HCT116 (cell line): Measurements from ENCODE around the gene PLEKHG1. TPM values are rescaled to one million over a fixed set of nuclear protein-coding genes. Genes with fewer than 3 reads are reported as not detected.

Source experiments
- ATAC-seq: fragments of 200-7000 bp; cut with Tn5 transposase; 2 replicates; pipeline ENCODE4 v1.9.1; 2020; ENCODE audit warnings: mild to moderate bottlenecking, moderate library complexity
- BruUV-seq: library from RNA; stranded (reverse); fragments of 400-500 nt; replicated peaks from 2 replicates; lab custom pipeline; 2021; lab: Mats Ljungman, UMichigan
- CTCF ChIA-PET: fragments of 300-600 bp; sonication (Branson Sonifier 250); formaldehyde crosslinking; loops from one replicate; lab custom pipeline; 2021; ENCODE audit warnings: antibody characterized with exemption; lab: Charles Lee
- POLR2A ChIA-PET: fragments of 300-600, 350-600 bp; sonication (Branson Sonifier 250); formaldehyde crosslinking; loops from one replicate; lab custom pipeline; 2021; ENCODE audit warnings: antibody characterized with exemption; lab: Charles Lee
- RAD21 ChIA-PET, 2 experiments: fragments of 300-600 bp; sonication (Branson Sonifier 250); formaldehyde crosslinking; loops; one replicate each; lab custom pipeline; 2023; ENCODE audit warnings: low total read pairs in 2 of 2; ENCODE audit not compliant: uncharacterized antibody in 2 of 2, unreplicated experiment in 2 of 2, low non-redundant PET in 1 of 2; lab: Charles Lee
- DNase-seq: peaks from one replicate; pipeline ENCODE4 v3.0.0-alpha.2; 2010; ENCODE audit warnings: low read depth, low spot score
- H2AFZ ChIP-seq: fragments of 200-600 bp; shearing (Covaris generic), sonication (generic); 2 replicates; pipeline ENCODE4 v1.6.1; 2017; ENCODE audit warnings: low read depth, mixed run types, mixed read lengths, antibody characterized with exemption, low read length; ENCODE audit not compliant: poor library complexity, severe bottlenecking
- H3K27ac ChIP-seq: 2 replicates; pipeline ENCODE4 v1.5.1; 2012; ENCODE audit warnings: low read depth, low read length
- H3K27me3 ChIP-seq: fragments of 200-600 bp; sonication (generic); 2 replicates; pipeline ENCODE4 v1.6.1; 2016; ENCODE audit warnings: mixed run types, low read length, mixed read lengths; ENCODE audit not compliant: insufficient read depth
- H3K36me3 ChIP-seq, 2 experiments: fragments of 200-500 bp in 1 of 2; fragments of 200-600 bp in 1 of 2; sonication (Bioruptor generic) in 1 of 2; sonication (generic) in 1 of 2; 2 replicates each; pipeline versions ENCODE4 v1.5.1 to v1.6.1; 2014 to 2016; ENCODE audit warnings: low read length in 2 of 2, inconsistent platforms in 1 of 2, mixed read lengths in 1 of 2, mixed run types in 1 of 2; ENCODE audit not compliant: insufficient read depth in 2 of 2, control insufficient read depth in 1 of 2
- H3K4me1 ChIP-seq, 2 experiments: fragments of 200-600 bp in 1 of 2; sonication (generic) in 1 of 2; 2 replicates each; pipeline versions ENCODE4 v1.5.1 to v1.6.1; 2012 to 2017; ENCODE audit warnings: low read length in 2 of 2, inconsistent platforms in 1 of 2, mild to moderate bottlenecking in 1 of 2, mixed read lengths in 1 of 2, mixed run types in 1 of 2, moderate library complexity in 1 of 2; ENCODE audit not compliant: insufficient read depth in 2 of 2, control insufficient read depth in 1 of 2
- H3K4me2 ChIP-seq: fragments of 200-600 bp; sonication (generic); 2 replicates; pipeline ENCODE4 v1.6.1; 2017; ENCODE audit warnings: mixed run types, low read length, mixed read lengths
- H3K4me3 ChIP-seq, 2 experiments: fragments of 200-600 bp in 1 of 2; sonication (generic) in 1 of 2; replicated peaks in 1 of 2; 2 replicates each; pipeline ENCODE4 v1.5.1; 2011 to 2016; ENCODE audit warnings: low read length in 2 of 2, control low read depth in 1 of 2, low read depth in 1 of 2, mild to moderate bottlenecking in 1 of 2, mixed read lengths in 1 of 2, mixed run types in 1 of 2
- H3K79me2 ChIP-seq: fragments of 200-600 bp; sonication (generic); 2 replicates; pipeline ENCODE4 v1.6.1; 2017; ENCODE audit warnings: mild to moderate bottlenecking, mixed run types, low read length, moderate library complexity, mixed read lengths; ENCODE audit not compliant: insufficient read depth
- H3K9ac ChIP-seq: fragments of 200-600 bp; sonication (generic); 2 replicates; pipeline ENCODE4 v1.6.1; 2016; ENCODE audit warnings: low read length, mixed read lengths
- H3K9me2 ChIP-seq: fragments of 200-600 bp; sonication (generic), shearing (Covaris generic); 2 replicates; pipeline ENCODE4 v1.6.1; 2017; ENCODE audit warnings: mixed run types, mild to moderate bottlenecking, moderate library complexity; ENCODE audit not compliant: insufficient read depth
- H3K9me3 ChIP-seq, 2 experiments: fragments of 200-500 bp in 1 of 2; fragments of 200-600 bp in 1 of 2; sonication (Bioruptor generic) in 1 of 2; sonication (generic) in 1 of 2; 2 replicates each; pipeline ENCODE4 v1.6.1; 2014 to 2017; ENCODE audit warnings: low read length in 2 of 2, mixed read lengths in 2 of 2, inconsistent platforms in 1 of 2, low read depth in 1 of 2, mild to moderate bottlenecking in 1 of 2, mixed run types in 1 of 2, moderate library complexity in 1 of 2; ENCODE audit not compliant: control insufficient read depth in 1 of 2, insufficient read depth in 1 of 2
- H4K20me1 ChIP-seq: fragments of 200-600 bp; sonication (generic), shearing (Covaris generic); 2 replicates; pipeline ENCODE4 v1.6.1; 2017; ENCODE audit warnings: mixed run types, mild to moderate bottlenecking, moderate library complexity; ENCODE audit not compliant: insufficient read depth
- CBX3 ChIP-seq: IDR thresholded peaks from 2 replicates; pipeline ENCODE4 v1.6.1; 2012; ENCODE audit warnings: low read depth
- CEBPB ChIP-seq: IDR thresholded peaks from 2 replicates; pipeline ENCODE4 v1.6.1; 2012; ENCODE audit warnings: low read depth
- EGR1 ChIP-seq: IDR thresholded peaks from 2 replicates; pipeline ENCODE4 v1.6.1; 2012; ENCODE audit warnings: low read depth
- ELF1 ChIP-seq: IDR thresholded peaks from 2 replicates; pipeline ENCODE4 v1.6.1; 2012; ENCODE audit warnings: low read depth, borderline replicate concordance
- EZH2phosphoT487 ChIP-seq: fragments of 200-600 bp; IDR thresholded peaks from 2 replicates; pipeline ENCODE4 v1.6.1; 2018; ENCODE audit warnings: antibody characterized with exemption, borderline replicate concordance
- FOSL1 ChIP-seq: IDR thresholded peaks from 2 replicates; pipeline ENCODE4 v1.6.1; 2012; ENCODE audit warnings: low read depth
- JUND ChIP-seq: IDR thresholded peaks from 2 replicates; pipeline ENCODE4 v1.6.1; 2012
- POLR2AphosphoS5 ChIP-seq: IDR thresholded peaks from 2 replicates; pipeline ENCODE4 v1.6.1; 2011; ENCODE audit warnings: mild to moderate bottlenecking, low read depth, low read length, moderate library complexity
- SIN3A ChIP-seq: IDR thresholded peaks from 2 replicates; pipeline ENCODE4 v1.6.1; 2012; ENCODE audit warnings: low read depth
- SP1 ChIP-seq: IDR thresholded peaks from 2 replicates; pipeline ENCODE4 v1.6.1; 2012; ENCODE audit warnings: low read depth
- SRF ChIP-seq: IDR thresholded peaks from 2 replicates; pipeline ENCODE4 v1.6.1; 2012; ENCODE audit warnings: low read depth
- TCF7L2 ChIP-seq: IDR thresholded peaks from 2 replicates; pipeline ENCODE4 v1.7.0; 2011; ENCODE audit warnings: borderline replicate concordance, inconsistent platforms; ENCODE audit not compliant: insufficient read depth, insufficient read length; ENCODE audit errors: extremely low read depth
- YY1 ChIP-seq: IDR thresholded peaks from 2 replicates; pipeline ENCODE4 v1.6.1; 2011; ENCODE audit warnings: low read length, low read depth, moderate library complexity, mild to moderate bottlenecking; ENCODE audit not compliant: insufficient replicate concordance; ENCODE audit errors: extremely low read depth
- ZFX ChIP-seq: fragments of 450-650 bp; IDR thresholded peaks from 2 replicates; pipeline ENCODE4 v1.6.1; 2017
- ZNF274 ChIP-seq: fragments of 200-500 bp; sonication (Bioruptor generic); IDR thresholded peaks from 2 replicates; pipeline ENCODE4 v1.6.1; 2014; ENCODE audit warnings: mild to moderate bottlenecking, low read depth, low read length, inconsistent platforms
- intact Hi-C: fragments of 100-400 bp; cut with micrococcal nuclease; formaldehyde crosslinking; loops from 2 replicates; pipeline ENCODE4 v1.10.0; 2022
- total RNA-seq: library from RNA; stranded (reverse); gene quantifications from one replicate; pipeline ENCODE4 v1.2.1, GENCODE V29; 2021; ENCODE audit not compliant: unreplicated experiment
- TF ChIP-seq, protein P1 (sequence below): IDR thresholded peaks from 2 replicates; pipeline ENCODE4 v1.6.1; 2012
- TF ChIP-seq, protein P2 (sequence below): IDR thresholded peaks from 2 replicates; pipeline ENCODE4 v1.6.1; 2011; ENCODE audit warnings: mild to moderate bottlenecking, low read length, moderate library complexity; ENCODE audit not compliant: insufficient replicate concordance; ENCODE audit errors: extremely low read depth

Gene PLEKHG1
- total RNA-seq, 1 experiment from 2014 or later: 10.4 TPM

DNA sequence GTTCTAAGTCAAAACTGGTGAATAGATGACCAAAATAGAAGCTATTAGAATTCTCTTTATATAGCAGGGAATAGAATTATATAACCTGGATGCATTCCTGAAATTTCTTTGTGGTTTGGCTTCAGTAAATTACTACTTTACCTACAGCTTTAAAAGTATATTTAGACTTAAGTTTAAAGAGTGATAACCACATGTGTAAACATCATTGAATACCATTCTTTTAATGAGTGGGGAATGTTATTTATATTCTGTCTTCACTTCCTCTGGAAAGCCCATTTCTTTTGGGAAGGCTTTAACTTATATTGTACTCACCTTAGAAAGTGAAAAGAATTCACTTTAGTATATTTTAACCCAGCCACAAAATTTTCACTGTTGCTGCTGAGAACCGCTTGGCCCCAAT is 39.1 kb downstream of the PLEKHG1 start:
- no TSS peak for BruUV-seq
- POLR2A ChIA-PET: no interaction called here

More for the DNA sequence above, 39.1 kb downstream of the PLEKHG1 start:
- no peaks in the 10 kb centered on the region for H3K36me3 ChIP-seq
- RAD21 ChIA-PET: no interaction called here
- H3K9me3 ChIP-seq: no peaks in the 10 kb centered on the region
- no peaks in the 10 kb centered on the region for H4K20me1 ChIP-seq
- H3K27me3 ChIP-seq: no peaks in the 10 kb centered on the region
- ATAC-seq: no peak
- H3K4me1 ChIP-seq: no peaks in the 10 kb centered on the region
- intact Hi-C loops: no loop called here
- no peaks in the 10 kb centered on the region for H3K9me2 ChIP-seq
- H3K9ac ChIP-seq: no peak overlapping the region
- CTCF ChIA-PET: no interaction called here
- H3K27ac ChIP-seq: no peak overlapping the region
- H3K4me3 ChIP-seq: no peak overlapping the region
- no peaks in the 10 kb centered on the region for H3K79me2 ChIP-seq
- no peak overlapping the region for H2AFZ ChIP-seq
- TF ChIP-seq EGR1 (no peak), CBX3 (no peak), TCF7L2 (no peak), SRF (no peak), EZH2phosphoT487 (no peak), SIN3A (no peak), YY1 (no peak), CEBPB (no peak), ELF1 (no peak), FOSL1 (no peak), ZFX (no peak), SP1 (no peak), POLR2AphosphoS5 (no peak), JUND (no peak), ZNF274 (no peak)
- TF ChIP-seq, protein P1, sequence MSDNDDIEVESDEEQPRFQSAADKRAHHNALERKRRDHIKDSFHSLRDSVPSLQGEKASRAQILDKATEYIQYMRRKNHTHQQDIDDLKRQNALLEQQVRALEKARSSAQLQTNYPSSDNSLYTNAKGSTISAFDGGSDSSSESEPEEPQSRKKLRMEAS: no peak
- TF ChIP-seq, protein P2, sequence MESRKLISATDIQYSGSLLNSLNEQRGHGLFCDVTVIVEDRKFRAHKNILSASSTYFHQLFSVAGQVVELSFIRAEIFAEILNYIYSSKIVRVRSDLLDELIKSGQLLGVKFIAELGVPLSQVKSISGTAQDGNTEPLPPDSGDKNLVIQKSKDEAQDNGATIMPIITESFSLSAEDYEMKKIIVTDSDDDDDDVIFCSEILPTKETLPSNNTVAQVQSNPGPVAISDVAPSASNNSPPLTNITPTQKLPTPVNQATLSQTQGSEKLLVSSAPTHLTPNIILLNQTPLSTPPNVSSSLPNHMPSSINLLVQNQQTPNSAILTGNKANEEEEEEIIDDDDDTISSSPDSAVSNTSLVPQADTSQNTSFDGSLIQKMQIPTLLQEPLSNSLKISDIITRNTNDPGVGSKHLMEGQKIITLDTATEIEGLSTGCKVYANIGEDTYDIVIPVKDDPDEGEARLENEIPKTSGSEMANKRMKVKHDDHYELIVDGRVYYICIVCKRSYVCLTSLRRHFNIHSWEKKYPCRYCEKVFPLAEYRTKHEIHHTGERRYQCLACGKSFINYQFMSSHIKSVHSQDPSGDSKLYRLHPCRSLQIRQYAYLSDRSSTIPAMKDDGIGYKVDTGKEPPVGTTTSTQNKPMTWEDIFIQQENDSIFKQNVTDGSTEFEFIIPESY: no peak
- TF ChIP-seq, all 23 proteins: peak for 0
- no peak for DNase-seq
- H3K4me2 ChIP-seq: no peak overlapping the region
